SHP77 (cell line): ENCODE measurements around the gene MAU2.

Experiments
- DNase-seq, 2 experiments: peaks; one replicate each; lab custom pipeline; 2025; lab: John Stamatoyannopoulos, UW

MAU2 gene, protein sequence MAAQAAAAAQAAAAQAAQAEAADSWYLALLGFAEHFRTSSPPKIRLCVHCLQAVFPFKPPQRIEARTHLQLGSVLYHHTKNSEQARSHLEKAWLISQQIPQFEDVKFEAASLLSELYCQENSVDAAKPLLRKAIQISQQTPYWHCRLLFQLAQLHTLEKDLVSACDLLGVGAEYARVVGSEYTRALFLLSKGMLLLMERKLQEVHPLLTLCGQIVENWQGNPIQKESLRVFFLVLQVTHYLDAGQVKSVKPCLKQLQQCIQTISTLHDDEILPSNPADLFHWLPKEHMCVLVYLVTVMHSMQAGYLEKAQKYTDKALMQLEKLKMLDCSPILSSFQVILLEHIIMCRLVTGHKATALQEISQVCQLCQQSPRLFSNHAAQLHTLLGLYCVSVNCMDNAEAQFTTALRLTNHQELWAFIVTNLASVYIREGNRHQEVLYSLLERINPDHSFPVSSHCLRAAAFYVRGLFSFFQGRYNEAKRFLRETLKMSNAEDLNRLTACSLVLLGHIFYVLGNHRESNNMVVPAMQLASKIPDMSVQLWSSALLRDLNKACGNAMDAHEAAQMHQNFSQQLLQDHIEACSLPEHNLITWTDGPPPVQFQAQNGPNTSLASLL

DNA sequence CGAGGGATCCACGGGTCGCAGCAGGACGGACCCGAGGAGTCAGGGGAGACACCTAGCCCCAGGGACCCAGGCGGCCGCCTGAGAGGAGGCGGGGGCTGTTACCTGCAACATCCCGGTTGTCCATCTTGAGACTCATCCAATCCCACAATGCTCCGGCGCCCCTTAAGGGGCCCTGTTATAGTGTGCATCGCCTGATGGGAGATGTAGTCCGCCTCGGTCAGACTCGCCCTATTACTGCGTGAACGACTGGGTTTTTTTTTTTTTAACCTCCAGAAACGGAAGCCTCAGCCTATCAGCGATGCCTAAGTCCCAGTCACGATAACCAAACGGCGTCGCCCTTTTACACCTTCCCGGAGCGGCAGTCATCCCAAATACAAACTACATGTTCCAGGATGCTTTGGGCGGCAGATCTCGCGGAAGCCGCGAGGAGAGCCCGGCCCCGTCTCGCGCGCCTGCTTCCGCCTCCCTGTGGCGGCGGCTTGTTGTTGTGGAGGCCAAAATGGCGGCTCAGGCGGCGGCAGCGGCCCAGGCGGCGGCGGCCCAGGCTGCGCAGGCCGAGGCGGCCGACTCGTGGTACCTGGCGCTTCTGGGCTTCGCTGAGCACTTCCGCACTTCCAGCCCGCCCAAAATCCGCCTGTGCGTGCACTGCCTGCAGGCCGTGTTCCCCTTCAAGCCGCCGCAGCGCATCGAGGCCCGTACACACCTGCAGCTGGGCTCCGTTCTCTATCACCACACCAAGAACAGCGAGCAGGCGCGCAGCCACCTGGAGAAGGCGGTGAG, at the start of gene MAU2, which contains the start of gene SUGP1:
MAU2 (plus strand) TSS at position 469 of the 780 bp plus-strand sequence; CDS start at position 500, 31 bp downstream.
SUGP1 (minus strand) TSS at position 149 of the 780 bp plus-strand sequence; CDS start at position 136, 13 bp downstream.
- DNase-seq, result peak; percentile 90 to 91

GRCh38 chr19:19271828-19272599, 48.6 kb upstream of the MAU2 start:
- DNase-seq, result no peak

GRCh38 chr19:19274146-19274545, 46.5 kb upstream of the MAU2 start:
- no peak for DNase-seq

DNA sequence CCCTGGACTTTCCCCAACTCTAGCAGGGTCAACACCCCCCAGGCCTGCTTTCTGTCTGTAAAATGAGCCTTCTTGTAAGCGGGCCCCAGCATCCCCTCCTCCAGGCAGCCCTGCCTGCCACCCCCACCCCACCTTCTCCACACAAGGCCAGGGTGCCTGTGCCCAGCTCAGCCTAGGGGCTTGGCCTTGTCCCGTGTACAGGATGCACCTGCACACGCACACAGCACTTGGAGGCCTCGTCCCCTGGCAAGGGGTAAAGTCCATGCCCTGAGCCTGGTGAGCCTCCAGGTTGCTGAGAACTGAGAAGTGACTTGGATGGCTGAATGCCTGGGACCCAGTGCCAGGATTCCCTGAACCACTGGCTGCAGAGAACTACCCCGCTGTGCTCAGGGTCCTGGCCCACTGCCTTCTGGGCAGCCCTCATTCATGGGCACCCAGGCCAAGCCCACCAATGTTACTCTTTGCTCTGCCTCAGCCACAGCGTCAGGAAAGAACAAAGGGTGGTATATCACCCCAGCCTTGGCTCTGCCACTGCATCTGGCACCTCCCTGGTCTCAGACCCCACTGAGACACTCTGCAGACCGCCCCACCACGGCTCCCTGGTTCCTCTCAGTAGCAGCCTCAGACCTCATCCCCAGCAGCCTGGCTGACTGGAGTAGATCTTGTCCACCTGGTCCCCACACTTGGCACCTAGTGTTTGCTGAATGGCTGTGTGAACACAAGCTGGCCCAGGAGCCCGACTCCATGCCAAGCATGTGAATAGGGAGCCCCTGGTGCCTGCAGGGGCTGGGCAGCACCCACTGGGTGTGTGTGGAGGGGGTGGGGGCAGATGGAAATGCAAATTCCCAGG, 45.7 kb upstream of the MAU2 start:
- DNase-seq, result no peak

GRCh38 chr19:19276386-19276785, 44.2 kb upstream of the MAU2 start:
- no peak for DNase-seq

- DNase-seq, result no peak
Observed at GRCh38 chr19:19276851-19277250, 43.8 kb upstream of the MAU2 start.

DNA sequence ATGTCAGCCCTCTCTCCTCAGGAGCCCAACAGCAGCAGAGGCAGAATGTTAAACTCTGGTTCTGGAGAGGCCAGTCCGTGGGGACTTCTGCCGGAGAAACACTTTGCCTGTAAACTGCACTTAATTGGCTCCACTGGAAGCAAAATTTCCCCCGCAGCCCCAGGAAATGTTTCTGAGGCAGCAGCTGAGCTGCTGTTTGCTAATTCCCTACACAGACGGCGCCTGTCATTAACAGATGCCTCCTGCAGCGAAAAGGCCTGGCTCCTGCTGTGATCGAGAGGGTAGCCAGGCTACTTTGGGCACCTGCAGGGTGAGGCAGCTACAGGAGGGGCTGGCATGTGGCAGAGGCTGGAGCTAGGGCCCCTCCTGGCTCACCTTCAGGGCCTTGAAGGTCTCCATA, 42.3 kb upstream of the MAU2 start:
- no peak for DNase-seq

DNA sequence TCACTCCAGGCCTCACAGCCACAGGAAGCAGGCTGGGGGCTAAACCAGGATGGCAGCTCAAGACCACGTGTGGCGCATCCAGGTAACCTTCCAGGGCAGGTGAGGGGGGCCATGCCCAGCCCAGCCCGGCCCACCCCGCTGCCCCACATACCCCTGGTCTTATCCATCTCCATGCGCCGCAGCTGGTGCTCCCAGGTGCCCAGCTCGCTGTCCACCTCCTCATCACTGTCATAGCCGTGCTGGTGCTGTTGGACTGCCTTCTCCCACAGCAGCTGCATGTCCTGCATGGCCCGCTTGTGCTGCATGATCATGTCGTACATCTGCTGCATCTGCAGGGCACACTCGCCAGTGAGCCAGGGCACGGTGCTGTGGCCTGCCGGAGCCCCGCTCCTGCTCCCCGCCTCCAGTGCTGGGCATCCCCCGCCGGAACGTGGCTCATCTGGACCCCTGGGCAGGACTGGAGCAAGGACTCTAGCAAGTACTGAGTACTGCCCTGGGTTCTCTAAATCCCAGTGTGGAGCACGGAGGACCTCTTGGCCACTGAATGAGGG, 41.5 kb upstream of the MAU2 start:
- no peak for DNase-seq

DNA sequence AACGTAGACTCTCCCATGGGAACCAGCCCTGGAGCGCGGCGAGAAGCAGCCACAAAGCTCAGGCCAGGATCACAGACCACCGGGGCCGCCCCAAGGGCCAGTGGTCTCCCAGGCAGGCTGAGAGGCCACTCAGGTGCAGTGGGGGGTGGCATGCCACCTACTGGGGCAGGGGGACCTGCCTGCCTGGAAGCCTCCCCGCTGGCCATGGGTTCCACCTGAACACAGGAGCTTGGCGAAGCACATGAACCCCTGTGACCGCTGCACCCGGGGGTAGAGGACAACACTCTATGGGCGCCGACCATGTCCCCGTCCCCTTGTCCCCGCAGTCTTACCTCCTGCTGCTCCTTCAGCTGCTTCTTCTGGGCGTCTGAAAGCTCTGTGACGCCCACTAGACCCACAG, 40.8 kb upstream of the MAU2 start:
- no peak for DNase-seq

DNA sequence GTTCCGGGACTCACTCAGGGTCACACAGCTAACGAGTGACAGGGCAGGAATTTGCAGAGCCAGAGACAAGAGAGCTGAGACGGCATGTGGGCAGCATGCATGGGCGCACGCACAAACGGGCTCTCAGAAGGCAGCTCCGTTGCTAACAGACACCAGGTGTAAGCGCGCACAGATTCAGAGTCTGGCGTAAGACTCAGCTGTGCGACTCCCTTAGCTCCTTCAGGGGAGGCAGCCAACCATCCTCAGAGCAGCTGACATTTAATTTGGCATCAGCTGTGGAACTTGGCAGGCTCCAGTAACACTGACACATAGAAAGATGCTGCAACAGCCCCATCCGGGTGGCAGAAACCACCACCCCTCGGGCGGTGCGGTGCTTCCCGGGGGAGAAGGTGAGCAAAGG, 40.1 kb upstream of the MAU2 start:
- no peak for DNase-seq

GRCh38 chr19:19285686-19286085, 34.9 kb upstream of the MAU2 start:
- DNase-seq, result no peak

DNA sequence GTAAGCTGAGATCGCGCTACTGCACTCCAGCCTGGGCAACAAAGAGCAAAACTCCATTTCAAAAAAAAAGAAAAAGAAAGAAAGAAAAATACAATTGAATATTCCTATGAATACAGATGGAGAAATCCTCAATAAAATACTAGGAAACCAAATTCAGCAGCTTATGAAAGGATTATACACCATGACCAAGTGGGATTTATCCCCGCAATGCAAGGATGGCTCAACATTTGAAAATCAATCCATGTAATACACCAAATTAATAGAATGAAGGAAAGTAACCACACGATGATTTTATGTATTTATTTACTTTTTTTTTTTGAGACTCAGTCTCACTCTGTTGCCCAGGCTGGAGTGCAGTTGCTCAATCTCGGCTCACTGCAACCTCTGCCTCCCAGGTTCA, 28.0 kb upstream of the MAU2 start:
- no peak for DNase-seq

- no peak for DNase-seq
Observed at GRCh38 chr19:19294914-19295313, 25.7 kb upstream of the MAU2 start.

GRCh38 chr19:19296953-19297689, 23.5 kb upstream of the MAU2 start:
- DNase-seq, result no peak

GRCh38 chr19:19297759-19298158, 22.9 kb upstream of the MAU2 start:
- no peak for DNase-seq

GRCh38 chr19:19300613-19301012, 20.0 kb upstream of the MAU2 start:
- no peak for DNase-seq

DNA sequence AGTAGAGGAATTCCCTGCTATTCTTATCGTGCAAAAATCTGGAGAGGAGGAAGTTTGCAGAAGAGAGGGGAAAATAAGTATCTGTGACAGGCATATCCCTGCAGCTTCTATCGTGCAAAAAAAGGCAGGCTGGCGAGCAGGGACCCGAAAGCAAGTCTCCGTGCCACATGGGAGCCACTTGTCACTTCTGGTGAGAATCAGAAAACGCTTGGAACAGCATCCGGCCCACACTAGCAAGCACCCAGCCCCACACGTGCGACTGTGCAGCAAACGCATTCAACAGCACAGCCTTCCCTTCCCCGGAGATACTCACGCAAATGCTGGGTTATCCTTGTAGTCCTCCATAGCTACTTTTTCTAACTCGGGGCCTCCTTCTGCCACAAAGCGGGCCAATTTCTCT, 17.2 kb upstream of the MAU2 start:
- DNase-seq, result no peak

- no peak for DNase-seq
Observed at GRCh38 chr19:19304186-19304965, 16.3 kb upstream of the MAU2 start.

DNA sequence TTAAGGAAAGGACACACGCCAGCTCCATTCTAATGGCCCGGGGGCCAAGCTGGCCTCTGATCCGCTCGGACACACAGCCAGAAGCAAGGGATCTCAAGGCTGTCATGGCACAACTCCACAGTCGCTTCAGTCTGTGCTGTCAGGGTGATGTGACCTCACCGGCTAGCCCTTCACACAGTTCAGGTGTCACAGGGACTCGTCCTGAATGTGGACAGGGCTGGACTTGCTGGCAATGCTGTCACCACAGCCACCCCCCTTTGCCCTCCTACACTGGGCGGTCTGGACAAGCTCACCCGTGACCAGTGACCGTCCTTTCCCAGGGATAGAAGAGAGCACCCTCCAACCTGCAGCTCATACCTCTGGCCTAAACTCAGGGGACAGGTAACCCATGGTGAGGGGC, 15.6 kb upstream of the MAU2 start:
- no peak for DNase-seq
